ENCODE data around the gene LARGE1. TPM values are rescaled to one million over a fixed set of nuclear protein-coding genes. Genes with fewer than 3 reads are reported as not detected.

LARGE1 gene
- total and polyA plus RNA-seq, 9 of the 15 experiments (the other 6 are each of a cell fraction or from before 2014, with no cell fraction given) = 0.01 to 0.66 (median 0.14) TPM; not detected in 2

DNA sequence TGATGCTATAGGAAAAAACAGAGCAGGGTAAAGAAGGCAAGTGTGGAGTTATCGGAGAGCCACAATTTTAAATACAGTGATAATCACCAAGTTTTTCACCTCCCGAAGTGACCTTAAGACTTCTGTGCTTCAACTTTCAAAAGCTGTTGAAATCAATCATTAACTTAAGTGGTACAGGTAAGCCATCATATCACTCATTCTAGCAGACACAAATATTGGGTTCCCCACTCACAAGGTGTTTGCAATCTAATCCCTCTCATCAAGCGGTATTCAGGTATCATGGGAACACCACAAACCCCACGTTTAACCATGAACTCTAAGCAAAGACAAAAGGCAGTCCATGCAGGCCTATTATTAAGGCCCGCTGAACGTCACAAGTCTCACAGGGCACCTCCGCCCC, 26.8 kb downstream of the LARGE1 start:
- no TSS peak for BruUV-seq (replicated peaks)
- CTCF ChIA-PET (ENCODE audit: low intra/inter-chr PET ratio) = no interaction called here
- POLR2A ChIA-PET = no interaction called here
- Histone ChIP-seq H3K4me2 (ENCODE audit: insufficient read depth, low read length) (no peak overlapping the region), H3K9ac (ENCODE audit: insufficient read depth in 1 of 2, low read depth in 2 of 2, low read length in 2 of 2) (no peak overlapping the region), H3K79me2 (ENCODE audit: control insufficient read depth, insufficient read depth, low read length) (no peaks in the 10 kb centered on the region), H3K27me3 (ENCODE audit: control insufficient read depth in 2 of 2, insufficient read depth in 2 of 2, low read length in 2 of 2) (no peaks in the 10 kb centered on the region), H2AFZ (ENCODE audit: low read depth, low read length) (no peak overlapping the region), H3K4me3 (no peak overlapping the region), H3K27ac (ENCODE audit: extremely low read depth, low read depth, low read length) (no peak overlapping the region), H3K9me1 (ENCODE audit: control insufficient read depth, insufficient read depth, low read length) (no peaks in the 10 kb centered on the region), H4K20me1 (replicated peaks; ENCODE audit: control insufficient read depth, insufficient read depth, low read length) (no peaks in the 10 kb centered on the region), H3K36me3 (ENCODE audit: control insufficient read depth, insufficient read depth, low read length) (no peaks in the 10 kb centered on the region), H3K4me1 (replicated peaks in 1 of 2; ENCODE audit: control insufficient read depth in 2 of 2, insufficient read depth in 2 of 2, low read length in 2 of 2) (no peaks in the 10 kb centered on the region), H3K9me3 (replicated peaks; ENCODE audit: control insufficient read depth, insufficient read depth, low read depth, low read length) (no peaks in the 10 kb centered on the region)
- FAIRE-seq = no peak
- 0% methylated on average over 7 of the region's 7 CpGs for WGBS (ENCODE audit: insufficient coverage, low coverage, missing lambda C conversion rate)
- in situ Hi-C loops (cut with MboI) = no loop called here
- no peak for DNase-seq (ENCODE audit: extremely low read depth in 1 of 4, low spot score in 3 of 4)
- no peak for ATAC-seq
- TF ChIP-seq SUPT5H (IDR thresholded peaks at IDR 0.05) (no peak), CBFA2T3 (IDR thresholded peaks at IDR 0.05) (no peak), RUNX1 (IDR thresholded peaks at IDR 0.05; ENCODE audit: low read depth) (no peak), ZNF79 (CRISPR knock-in tag; IDR thresholded peaks at IDR 0.05; ENCODE audit: low read depth) (no peak), NFE2 (IDR thresholded peaks at IDR 0.05; ENCODE audit: low read depth) (no peak), CBX8 (IDR thresholded peaks at IDR 0.05; ENCODE audit: borderline replicate concordance, extremely low read depth, low read depth, low read length, poor library complexity, severe bottlenecking) (no peak)
- TF ChIP-seq, protein P1, sequence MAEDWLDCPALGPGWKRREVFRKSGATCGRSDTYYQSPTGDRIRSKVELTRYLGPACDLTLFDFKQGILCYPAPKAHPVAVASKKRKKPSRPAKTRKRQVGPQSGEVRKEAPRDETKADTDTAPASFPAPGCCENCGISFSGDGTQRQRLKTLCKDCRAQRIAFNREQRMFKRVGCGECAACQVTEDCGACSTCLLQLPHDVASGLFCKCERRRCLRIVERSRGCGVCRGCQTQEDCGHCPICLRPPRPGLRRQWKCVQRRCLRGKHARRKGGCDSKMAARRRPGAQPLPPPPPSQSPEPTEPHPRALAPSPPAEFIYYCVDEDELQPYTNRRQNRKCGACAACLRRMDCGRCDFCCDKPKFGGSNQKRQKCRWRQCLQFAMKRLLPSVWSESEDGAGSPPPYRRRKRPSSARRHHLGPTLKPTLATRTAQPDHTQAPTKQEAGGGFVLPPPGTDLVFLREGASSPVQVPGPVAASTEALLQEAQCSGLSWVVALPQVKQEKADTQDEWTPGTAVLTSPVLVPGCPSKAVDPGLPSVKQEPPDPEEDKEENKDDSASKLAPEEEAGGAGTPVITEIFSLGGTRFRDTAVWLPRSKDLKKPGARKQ (CRISPR knock-in tag; IDR thresholded peaks at IDR 0.05) = no peak
- intact Hi-C loops (cut with micrococcal nuclease) = no loop called here

Data from K562 (cell line).